Measurements from ENCODE around the gene PCGF1.

The PCGF1 gene

DNA sequence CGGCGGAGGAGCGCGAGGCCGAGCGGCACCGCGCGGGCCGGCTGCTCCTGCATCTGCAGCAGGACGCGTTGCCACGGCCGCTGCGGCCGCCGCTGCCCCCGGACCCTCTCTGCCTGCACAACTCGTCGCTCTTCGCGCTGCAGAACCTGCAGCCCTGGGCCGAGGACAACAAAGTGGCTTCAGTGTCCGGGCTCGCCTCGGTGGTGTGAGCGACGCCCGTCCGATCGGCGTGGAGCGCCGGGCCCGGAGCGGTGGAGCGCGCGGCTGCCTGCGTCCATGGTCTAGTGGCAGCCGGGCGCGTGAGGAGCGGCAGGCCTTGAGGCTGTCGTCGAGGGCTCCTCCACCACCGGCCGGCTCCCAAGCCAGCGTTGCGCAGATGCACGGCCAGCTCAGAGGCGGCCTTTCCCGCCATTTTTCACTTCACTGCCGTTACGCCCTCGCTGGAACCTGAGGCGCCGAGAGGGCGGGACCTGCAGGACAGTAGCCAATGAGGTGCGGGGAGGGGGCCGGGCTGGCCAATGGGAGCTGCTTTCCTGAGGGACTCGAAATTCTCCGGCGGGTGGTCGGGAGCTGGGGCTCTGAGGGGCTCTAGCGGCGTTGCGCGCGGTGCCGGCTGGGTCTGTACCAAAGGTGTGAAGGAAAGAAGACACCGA is 8.6 kb upstream of the PCGF1 start:
- no peak for DNase-seq (ENCODE audit: insufficient read length, low spot score)
- no peak for FAIRE-seq

DNA sequence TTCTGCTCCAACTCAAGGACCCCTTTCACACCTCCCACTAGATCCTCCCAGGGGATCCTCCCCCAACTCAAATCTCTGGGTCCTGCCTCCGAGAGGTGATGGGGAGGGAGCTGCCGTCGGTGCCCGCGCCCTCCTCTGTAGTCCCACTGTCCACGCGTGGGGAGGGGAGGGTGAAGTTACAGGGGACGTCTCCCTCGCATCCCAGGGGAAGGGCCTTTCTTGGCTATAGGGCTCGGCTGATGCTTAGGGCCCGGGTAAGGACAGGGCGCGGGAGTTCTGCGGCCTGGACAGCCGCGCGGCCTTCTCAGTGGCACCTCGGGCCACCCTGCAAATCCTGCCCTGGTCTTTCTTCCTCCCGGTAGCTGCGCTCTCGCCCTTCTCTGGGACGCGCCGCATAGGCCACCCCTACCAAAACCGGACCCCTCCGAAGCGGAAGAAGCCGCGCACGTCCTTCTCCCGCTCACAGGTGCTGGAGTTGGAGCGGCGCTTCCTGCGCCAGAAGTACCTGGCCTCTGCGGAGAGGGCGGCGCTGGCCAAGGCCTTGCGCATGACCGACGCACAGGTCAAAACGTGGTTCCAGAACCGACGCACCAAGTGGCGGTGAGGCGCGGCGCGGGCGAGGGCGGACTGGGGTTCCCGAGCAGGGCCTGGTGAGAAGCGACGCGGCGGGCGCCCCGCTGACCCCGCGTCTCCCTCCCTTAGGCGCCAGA is 7.9 kb upstream of the PCGF1 start:
- DNase-seq (ENCODE audit: insufficient read length, low spot score) = no peak
- FAIRE-seq = no peak

DNA sequence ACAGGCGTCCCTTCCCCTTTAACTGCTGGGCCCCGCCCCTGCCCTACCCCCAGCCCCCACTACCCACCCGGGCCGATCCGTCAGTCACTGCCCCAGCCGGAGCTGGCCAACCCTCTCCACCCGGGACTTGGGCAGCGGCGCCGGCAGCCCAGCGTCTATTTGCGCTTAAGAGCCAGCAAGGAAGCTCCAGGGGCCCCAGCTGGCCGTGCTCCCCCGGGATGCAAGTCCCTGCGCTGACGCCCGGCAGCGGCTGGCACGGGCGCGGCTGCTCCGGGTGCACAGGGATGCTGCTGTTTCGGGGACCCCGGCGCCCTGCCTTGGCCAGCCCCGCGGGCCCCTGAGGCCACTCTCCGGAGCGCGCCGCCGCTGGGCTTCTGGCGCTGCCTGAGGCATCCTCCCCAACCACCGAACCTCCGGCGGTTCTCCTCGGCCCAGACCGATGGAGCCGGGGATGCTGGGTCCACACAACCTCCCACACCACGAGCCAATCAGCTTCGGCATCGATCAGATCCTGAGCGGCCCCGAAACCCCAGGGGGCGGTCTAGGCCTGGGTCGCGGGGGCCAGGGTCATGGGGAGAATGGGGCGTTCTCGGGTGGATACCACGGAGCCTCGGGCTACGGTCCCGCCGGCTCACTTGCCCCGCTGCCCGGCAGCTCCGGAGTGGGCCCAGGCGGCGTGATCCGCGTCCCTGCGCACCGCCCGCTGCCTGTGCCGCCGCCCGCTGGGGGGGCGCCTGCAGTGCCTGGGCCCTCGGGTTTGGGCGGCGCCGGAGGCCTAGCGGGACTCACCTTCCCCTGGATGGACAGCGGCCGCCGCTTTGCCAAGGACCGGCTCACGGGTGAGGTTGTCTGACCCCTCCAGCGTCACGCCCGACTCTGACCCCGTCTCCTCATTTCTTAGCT is 7.1 kb upstream of the PCGF1 start, which contains the start of gene TLX2:
TSS of gene TLX2 (plus strand) at position 83 of the 903 bp plus-strand sequence. CDS start at position 440, 357 bp downstream.
- DNase-seq (ENCODE audit: insufficient read length, low spot score) = peak; percentile 79
- FAIRE-seq = peak; percentile 90

DNA sequence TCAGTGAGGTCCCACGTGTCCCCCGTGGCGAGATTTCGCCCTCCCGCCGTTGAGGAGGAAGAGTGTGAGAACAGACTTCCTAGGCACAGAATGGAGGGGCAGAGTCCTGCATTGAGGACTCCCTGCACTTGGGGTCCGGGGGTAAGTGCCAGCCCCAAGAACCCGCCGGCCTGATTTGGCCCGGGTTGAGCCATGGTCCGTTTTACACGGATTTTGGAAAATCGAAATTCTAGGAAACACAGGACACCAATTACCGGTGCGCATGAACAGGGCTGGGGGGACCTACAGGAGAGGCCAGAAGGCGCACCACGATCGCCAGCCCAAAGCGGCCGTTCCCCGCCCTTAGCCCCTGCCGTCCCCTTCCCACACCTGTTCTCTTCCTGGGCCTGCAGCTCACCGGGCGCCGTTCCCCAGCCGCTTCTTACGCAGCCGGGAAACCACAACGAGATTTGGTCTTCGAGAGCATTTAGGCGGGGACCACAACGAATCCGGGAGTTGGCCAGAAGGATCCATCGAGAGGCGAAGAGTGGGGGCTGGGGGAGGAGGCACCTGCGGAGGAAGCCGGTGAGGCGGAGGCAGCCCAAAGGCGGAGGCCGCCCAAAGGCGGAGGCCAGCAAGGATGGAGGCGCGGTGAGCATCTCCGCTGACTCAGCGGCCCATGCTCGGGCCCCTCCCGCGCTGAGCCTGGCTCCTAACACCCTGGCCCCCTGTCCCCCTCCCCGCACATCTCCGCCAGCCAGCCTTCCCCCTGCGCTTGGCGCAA is 6.3 kb upstream of the PCGF1 start:
- DNase-seq (ENCODE audit: insufficient read length, low spot score) (no peak), FAIRE-seq (no peak)

DNA sequence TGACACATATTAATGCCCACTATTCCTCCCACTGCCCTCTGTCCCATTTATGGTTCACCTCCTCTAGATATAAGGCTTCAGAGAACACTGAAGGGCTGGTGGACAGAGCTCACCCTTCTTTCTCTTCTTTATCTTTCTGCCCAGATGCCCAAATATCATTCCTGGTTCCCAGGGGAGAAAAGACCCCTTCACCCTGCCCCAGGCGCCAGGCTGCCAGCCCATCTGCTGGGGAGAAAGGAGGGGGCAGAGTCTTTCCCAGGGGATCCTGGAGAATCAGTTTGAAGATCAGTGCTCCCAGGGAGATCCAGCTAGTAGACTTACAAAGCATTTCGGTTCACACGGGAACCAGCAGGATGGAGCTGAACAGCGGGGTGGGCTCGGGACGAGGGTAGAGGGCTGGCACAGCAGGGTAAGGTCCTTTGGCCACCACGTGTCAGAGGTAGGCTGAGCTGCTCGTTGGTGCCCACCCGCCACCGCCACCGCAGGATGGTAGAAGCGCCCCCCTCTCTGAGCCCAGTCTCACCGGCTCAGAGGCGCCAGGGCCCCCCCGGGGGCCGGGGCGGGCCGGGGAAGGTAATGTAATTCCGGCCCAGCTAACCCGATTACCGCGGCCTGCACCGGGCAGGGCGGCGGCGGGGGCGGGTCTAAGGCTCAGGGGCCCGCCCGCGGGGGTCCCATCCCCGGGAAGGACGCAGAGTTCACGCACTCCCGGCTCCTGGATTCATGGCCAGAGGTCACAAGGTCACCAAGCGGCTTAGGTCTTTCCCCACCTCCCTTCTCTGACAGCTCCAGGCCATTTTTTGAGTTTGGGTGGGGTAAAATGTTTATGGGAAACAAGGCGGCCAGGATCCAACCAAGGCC is 5.5 kb upstream of the PCGF1 start:
- no peak for DNase-seq (ENCODE audit: insufficient read length, low spot score)
- no peak for FAIRE-seq

DNA sequence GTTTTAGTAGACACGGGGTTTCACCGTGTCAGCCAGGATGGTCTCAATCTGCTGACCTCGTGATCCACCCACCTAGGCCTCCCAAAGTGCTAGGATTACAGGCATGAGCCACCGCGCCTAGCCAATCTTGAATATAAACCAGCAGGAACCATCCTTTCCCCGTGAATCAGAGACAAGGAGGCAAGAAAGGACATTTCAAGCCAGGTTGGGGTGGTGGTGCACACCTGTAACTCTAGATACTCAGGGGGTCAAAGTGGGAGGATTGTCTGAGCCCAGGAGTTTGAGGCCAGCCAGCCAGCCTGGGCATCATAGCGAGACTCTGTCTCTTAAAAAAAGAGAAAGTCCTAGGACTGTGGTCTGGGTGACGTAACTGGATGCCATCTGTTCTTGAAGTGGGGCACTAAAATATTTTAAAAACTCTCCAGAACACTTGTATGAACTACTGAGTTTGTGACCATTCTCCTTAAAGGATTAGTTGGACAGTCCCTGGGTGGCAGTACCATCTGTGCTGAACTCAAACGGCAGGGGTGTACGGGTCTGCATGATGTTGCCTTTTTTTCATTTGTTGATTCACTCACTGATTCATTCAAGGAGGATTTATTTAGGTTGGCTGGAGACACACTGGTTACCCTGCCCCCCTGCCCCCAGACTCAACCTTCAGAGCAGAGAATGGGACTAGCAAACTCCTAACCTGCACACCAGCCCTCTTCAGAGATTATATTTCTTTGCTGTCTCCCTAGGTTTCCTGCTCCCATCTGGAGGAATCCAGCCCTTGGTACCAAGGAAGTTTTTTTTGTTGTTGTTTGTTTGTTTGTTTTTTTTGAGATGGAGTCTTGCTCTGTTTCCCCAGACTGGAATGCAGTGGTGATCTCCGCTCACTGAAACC is 3.9 kb upstream of the PCGF1 start:
- FAIRE-seq = no peak

DNA sequence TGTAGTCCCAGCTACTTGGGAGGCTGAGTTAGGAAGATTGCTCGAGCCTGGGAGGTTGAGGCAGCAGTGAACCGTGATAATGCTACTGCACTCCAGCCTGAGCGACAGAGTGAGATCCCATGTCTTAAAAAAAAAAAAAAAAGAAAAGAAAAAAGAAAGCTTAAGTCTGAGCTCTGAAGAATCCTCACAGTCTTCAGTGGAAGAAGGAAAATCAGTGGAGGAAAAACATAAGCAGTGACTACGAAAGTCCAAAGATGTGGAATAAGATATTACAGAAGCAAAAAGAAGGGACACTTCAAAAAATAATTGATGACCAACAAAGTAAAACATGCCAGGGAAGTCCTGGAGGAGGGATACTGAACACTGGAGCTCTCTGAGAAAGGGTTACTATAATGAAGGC is 2.8 kb upstream of the PCGF1 start:
- FAIRE-seq = no peak

More for the DNA sequence above, 3.9 kb upstream of the PCGF1 start:
- DNase-seq (ENCODE audit: insufficient read length, low spot score) = no peak

DNA sequence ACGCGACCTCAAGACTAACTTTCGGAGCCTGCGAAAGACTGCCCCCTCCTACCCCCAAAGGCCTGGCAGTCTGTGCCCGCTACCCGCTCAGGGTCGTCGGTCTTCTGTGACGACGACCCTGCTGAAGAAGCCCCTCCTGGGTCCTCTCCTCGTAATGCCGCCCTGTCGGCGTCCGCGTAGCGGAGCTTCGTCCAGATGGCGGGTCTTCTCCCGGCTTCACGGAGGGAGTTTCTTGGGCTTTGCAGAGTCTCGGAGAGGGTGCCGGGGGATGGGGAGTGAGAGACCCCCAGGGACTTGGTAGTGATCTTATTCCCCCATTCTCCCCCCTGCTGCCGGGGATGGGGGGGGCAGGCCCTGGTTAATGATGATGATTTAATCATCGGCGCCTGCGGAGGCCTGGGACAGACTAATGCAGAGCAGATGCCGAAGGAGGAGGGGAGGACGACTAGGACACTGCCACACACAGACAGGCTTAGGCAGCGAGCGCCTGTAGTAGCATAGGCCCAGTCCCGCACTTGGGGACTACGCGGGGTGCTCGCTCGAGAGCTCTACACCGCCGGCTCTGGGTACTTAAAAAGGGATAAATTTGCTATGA is 528 bp upstream of the PCGF1 start:
- DNase-seq (ENCODE audit: insufficient read length, low spot score) (no peak), FAIRE-seq (no peak)

More for the DNA sequence above, 2.8 kb upstream of the PCGF1 start:
- no peak for DNase-seq (ENCODE audit: insufficient read length, low spot score)

DNA sequence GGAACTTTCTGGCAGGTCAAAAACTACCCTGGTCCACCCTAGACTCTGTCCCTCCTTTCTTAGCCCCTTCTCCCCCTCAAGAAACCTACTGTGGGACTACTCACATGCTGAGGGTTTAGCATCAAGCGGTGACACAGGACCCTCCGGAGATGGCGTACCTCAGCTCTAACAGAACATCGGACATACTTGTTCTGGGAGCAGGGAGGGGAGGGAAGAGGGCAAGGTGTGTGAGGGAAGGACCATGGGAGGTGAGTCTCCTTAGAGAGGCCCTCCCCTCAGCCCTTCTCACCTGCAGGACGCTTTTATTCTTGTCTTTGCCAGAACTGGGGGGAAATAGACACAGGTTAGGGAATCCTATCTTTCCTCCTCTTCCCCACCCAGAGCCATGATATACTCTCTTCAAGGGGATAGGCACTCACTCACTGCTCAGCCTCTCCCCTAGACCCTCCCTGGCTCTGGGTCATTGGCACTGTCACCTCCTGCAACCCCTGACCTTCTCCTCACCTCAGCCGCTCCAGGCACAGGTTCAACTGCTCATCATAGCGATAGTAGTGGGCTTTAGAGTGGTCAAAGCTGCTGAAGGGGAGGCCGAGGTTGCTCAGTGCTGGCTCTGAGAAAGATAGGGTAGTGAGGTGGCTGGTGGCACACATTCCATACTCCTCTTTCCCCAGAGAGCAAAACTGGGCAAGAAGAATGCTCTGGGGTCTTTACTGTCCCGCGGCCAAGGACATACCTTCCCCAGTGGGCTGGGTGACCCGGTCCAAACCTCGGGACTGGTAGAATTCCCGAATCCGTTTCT is 1.8 kb downstream of the PCGF1 start:
- DNase-seq (ENCODE audit: insufficient read length, low spot score) (no peak), FAIRE-seq (no peak)

DNA sequence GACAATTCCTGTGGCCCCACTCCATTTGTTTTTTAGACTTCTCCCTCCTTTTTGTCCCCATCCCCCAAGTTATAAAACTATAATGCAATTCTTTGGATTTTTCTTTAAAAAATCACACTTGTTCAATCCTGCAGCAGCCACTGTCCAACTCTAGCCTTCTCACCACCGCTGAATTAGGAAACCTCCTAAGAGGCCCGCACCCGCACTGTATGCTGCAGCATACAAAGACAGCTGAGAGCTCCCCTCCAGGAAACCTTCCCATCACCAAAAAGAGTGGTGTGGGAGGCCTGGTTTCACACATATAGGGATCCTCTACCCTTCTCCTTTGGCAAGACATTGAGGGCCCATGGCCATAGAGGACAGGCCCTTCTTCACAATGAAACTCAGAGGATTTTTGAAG is 2.9 kb downstream of the PCGF1 start:
- FAIRE-seq (no peak), DNase-seq (ENCODE audit: insufficient read length, low spot score) (no peak)

DNA sequence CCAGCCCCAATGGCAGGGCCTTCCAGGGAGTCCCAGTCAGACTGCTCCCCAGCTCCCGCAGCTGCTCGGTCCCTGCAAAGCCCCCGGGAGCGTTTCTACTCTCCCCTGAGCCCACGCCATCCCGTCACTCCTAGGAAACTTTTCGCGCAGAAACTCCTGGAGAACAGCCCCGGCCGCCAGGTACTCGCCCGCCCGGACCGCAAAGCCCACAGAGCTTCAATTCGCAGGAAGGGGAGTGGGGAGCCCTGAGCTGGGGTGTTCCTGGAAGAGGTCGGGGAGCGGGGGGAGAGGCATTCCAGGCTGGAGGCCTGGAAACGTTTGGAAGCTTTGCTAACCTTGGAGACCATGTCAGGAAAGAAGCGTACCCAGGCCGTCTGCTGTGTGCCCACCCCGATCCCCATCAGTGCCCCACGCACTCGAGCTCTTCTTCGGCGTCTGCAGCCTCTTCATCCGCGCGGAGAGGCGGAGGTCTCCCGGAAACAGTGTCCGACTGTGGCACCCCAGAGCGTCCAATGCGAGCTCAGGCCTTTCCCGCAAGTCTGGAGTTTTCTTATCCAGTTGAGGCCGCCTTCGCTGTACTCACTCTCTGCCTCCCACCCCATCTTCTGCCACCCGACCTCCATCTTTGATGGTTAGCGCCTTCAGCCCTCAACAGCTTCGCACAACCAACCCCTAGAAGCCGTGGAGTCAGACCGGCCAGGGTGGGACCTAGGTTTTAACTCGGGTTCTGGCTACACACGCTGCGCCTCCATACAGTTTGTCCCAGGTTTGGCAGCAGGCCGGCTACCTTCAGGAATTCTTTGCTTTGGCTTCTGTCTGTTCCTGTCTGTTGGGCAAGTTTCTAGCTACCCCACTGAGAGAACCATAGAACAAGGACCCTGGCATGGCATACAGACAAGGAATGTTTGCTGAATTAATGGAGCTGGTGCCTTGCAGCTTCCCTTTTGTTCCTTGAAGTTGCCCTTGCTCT is 3.7 kb downstream of the PCGF1 start:
- FAIRE-seq = no peak
- no peak for DNase-seq (ENCODE audit: insufficient read length, low spot score)

DNA sequence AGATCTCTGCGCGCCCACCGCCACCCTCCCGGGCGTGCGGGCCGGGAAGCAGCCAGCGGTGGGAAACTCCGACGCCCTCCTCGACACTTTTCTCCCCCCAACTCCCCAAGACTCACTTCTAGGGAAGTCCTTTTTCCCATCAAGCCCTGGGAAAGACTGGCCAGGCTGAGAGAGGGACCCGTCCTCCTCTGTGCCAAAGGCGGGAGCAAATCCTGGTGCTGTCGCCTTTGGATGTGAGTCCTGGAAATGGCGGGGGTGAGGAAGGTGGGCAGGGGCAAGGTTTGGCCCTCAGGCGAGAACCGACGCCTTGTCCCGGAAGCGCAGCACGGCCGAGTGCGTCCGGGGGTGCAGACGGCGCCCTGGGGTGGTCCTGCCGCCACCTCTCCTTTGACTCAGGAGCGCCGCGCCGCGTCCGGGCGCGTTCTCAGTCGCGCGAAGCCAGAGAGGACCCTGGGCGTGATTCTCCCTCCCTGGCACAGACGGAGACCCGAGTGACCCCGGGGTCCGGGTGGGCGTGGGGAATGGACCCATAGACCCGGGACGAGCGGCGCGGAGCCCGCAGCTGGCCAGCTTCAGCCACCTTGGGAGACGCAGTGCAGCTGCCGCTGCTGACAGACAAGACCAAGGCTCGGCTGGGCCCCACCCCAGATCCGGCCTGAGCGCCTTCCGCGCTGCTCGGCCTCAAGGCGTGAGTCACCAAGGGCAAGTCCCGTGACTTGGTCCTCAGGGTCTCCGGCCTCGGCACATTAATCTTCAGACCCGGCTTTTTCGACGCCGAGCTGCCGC is 4.6 kb downstream of the PCGF1 start:
- FAIRE-seq = peak; percentile 36
- DNase-seq (ENCODE audit: insufficient read length, low spot score) = peak; percentile 93

DNA sequence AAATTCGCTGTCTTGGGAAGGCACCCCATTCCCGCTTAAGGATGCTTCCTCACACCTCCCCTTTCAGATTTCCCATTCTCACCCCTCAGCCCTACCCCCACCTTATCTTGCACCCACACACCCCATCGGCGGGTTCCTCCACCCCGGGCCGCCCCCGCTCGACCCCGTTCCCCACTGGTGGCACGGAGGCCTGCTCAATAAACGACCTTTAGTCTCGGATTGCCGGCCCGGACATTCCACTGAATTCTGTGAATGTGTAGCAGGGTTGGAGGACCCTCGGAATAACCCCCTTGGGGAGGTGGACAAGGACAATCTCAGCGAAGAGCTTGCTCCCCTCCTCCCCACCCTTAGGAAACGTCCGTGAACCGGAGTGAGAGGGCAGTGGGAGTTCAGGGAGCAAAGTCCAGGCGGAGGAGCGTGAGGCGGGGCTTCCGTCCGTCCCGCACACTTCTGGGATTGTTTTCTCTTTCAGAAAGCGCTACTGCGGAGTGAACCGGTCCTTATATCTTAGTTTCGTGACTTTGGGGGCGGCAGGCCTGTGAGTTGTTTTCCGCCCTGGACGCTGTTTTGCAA is 5.3 kb downstream of the PCGF1 start:
- FAIRE-seq (no peak), DNase-seq (ENCODE audit: insufficient read length, low spot score) (no peak)

DNA sequence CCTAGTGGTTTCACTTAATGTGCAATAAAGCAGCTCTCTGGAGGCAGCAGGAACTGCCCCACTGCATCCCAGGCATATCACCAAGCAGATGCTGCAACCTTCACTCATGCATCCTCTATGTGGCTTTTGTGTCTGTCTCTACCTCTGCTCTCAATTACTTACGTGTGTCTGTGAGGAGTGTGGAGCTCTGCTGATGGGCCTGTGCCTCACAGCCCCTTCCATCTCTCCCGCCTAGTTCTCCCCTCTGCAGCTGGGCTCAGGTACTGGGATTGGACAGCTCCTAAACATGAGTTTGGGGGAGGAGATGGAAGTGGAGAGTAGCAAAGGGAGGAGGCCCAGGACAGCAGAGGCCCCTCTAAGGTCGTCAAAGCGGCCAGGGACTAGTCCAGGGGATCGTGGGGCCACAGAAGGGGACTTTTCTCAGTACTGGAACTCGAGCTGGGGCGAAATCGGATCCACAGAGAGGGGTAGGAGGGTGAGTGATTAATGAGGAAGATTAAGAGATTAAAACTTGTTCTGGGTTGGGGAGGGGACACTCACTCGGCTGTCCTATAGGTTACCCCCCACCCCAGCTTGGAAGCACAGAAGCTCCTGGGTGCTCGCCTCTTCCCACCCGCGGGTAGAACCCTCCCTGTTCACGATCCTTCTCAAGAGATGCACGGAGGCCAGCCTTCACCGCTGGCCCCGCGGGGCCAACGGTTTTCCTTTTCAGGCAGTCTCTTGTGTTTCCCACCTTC is 6.0 kb downstream of the PCGF1 start:
- no peak for FAIRE-seq
- DNase-seq (ENCODE audit: insufficient read length, low spot score) = no peak

DNA sequence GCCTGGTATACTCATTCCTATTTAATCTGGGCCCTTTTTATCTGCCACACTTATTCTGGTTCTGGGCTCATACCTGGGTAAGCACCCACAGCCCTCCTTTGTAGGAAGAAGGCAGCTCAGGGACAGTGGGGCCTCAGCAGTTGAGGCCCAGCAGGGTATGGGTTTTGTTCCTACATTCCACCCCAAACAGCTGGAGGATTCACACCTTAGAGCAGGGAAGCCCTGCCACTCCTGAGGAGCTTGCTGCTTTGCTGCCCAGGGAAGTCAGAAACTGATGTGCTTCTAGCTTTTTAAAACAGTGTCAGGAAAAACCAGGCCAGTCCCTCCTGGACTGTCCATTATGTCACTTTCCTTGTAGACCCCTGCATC is 6.9 kb downstream of the PCGF1 start:
- DNase-seq (ENCODE audit: insufficient read length, low spot score) (no peak), FAIRE-seq (no peak)

Measured in HTR-8/SVneo (cell line).